ENCODE data around the gene RNF166. TPM values are rescaled to one million over a fixed set of nuclear protein-coding genes. Genes with fewer than 3 reads are reported as not detected.

The RNF166 gene
- total RNA-seq, 3 donors from 2014 or later: 28.0 to 45.7 (median 30.6) TPM

DNA sequence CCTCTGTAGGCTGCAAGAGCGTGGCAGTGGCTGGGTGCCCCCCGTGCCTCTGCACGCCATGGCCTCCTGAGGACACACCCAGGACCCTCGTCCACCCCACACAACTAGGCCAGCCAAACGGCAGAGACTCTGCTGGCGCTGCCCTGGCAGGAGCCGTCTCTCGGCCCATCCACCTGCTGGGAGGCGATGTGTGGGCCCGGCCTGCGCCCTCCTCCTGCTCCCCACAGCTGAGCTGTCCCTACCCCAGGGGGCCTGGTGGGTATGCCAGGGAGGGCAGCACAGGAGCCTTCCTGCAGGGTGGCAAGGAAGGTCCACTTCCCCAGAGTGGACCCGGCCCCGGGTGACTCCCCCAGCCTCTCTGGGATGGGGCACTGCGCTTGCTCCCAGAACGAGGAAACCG lies 7.0 kb downstream of the RNF166 start:
- peaks cover 2% of the 10 kb centered on the region for H3K36me3 Mint-ChIP-seq (ENCODE audit: insufficient read depth)
- no peaks in the 10 kb centered on the region for H3K27me3 Mint-ChIP-seq (ENCODE audit: low read depth)
- H3K4me3 Mint-ChIP-seq: no peak overlapping the region
- peaks cover 51% of the 10 kb centered on the region for H3K4me1 Mint-ChIP-seq (ENCODE audit: low read depth)
- no peaks in the 10 kb centered on the region for H3K9me3 Mint-ChIP-seq
- DNase-seq (no peak), ATAC-seq (no peak)

GRCh38 chr16:88698646-88699045 lies 7.6 kb downstream of the RNF166 start:
- no peak overlapping the region for H3K4me3 Mint-ChIP-seq
- H3K9me3 Mint-ChIP-seq: no peaks in the 10 kb centered on the region
- H3K36me3 Mint-ChIP-seq (ENCODE audit: insufficient read depth): peaks cover 2% of the 10 kb centered on the region
- no peak for DNase-seq
- H3K27me3 Mint-ChIP-seq (ENCODE audit: low read depth): no peaks in the 10 kb centered on the region
- ATAC-seq: no peak
- H3K4me1 Mint-ChIP-seq (ENCODE audit: low read depth): peaks cover 47% of the 10 kb centered on the region

DNA sequence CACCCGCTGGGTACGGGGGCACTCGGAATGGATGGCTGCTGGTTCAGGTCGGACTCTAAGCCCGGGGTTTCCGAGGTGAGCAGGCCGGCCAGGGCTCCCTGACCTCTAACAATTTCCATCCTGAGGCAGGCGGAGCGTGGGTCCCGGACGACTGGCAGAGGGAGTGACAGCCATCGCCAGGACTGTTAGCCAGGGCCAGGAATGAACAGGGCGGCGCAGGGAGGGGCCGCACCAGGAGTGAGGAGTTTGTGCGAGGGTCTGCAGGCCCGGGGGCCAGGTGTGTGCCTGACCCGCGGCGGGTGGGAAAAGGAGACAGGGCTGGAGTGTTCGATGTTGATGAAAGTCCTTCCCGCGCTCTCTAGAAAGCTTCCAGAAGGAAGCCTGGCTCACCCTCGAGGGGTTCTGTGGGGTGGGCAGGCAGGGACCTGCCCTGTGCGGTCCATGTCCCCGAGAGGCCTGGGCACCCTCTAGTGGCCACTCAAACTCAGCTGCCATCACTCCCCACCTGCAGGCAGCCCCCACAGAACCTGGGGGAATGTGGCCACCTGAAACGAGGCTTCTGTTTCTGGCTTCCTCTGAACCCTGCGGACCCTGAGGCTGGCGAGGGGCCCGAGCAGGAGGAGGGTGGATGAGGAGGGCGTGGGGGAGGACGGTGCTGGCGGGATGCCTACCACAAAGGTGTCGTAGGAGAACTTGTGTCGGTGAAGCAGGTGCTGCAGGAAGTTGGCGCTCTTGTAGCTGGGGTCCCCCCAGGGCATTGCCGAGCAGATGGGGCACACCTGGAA lies 8.2 kb downstream of the RNF166 start:
- ATAC-seq (no peak), DNase-seq (no peak)
- Mint-ChIP-seq H3K36me3 (ENCODE audit: insufficient read depth) (peaks cover 2% of the 10 kb centered on the region), H3K4me1 (ENCODE audit: low read depth) (peaks cover 43% of the 10 kb centered on the region), H3K4me3 (no peak overlapping the region), H3K9me3 (no peaks in the 10 kb centered on the region), H3K27me3 (ENCODE audit: low read depth) (no peaks in the 10 kb centered on the region)

- Mint-ChIP-seq H3K4me3 (no peak overlapping the region), H3K4me1 (ENCODE audit: low read depth) (peaks cover 43% of the 10 kb centered on the region), H3K36me3 (ENCODE audit: insufficient read depth) (peaks cover 2% of the 10 kb centered on the region), H3K9me3 (no peaks in the 10 kb centered on the region), H3K27me3 (ENCODE audit: low read depth) (no peaks in the 10 kb centered on the region)
- no peak for ATAC-seq
- DNase-seq: no peak
These were observed 8.9 kb downstream of the RNF166 start for GRCh38 chr16:88697116-88697830.

DNA sequence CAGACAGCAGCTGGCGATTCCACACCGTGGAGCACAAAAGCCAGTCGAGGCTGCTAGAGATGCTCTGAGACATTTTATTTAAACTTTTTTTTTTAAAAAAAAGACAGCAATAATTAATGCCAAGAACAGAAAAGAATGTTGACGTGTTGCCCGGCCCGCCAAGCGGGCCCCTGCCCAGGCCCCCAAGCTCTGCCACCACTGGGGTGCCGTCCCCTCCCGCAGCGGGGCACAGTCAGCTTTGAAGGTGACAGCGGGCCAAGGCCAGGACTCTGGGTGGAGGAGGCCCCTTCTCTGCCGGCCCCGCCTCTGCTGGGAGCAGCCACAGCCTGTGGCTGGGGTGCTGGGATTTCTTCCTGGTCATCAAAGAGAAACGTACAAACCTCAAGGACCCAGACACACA lies 9.8 kb downstream of the RNF166 start:
- ATAC-seq: no peak
- no peak overlapping the region for H3K4me3 Mint-ChIP-seq
- DNase-seq: no peak
- peaks cover 2% of the 10 kb centered on the region for H3K36me3 Mint-ChIP-seq (ENCODE audit: insufficient read depth)
- H3K9me3 Mint-ChIP-seq: no peaks in the 10 kb centered on the region
- peaks cover 43% of the 10 kb centered on the region for H3K4me1 Mint-ChIP-seq (ENCODE audit: low read depth)
- H3K27me3 Mint-ChIP-seq (ENCODE audit: low read depth): no peaks in the 10 kb centered on the region

- peaks cover 47% of the 10 kb centered on the region for H3K4me1 Mint-ChIP-seq (ENCODE audit: low read depth)
- H3K9me3 Mint-ChIP-seq: no peaks in the 10 kb centered on the region
- H3K4me3 Mint-ChIP-seq: no peak overlapping the region
- DNase-seq: no peak
- H3K27me3 Mint-ChIP-seq (ENCODE audit: low read depth): no peaks in the 10 kb centered on the region
- ATAC-seq: no peak
- peaks cover 2% of the 10 kb centered on the region for H3K36me3 Mint-ChIP-seq (ENCODE audit: insufficient read depth)
These were observed 10.5 kb downstream of the RNF166 start for GRCh38 chr16:88695753-88696152.

- H3K4me1 Mint-ChIP-seq (ENCODE audit: low read depth): peaks cover 50% of the 10 kb centered on the region
- no peak overlapping the region for H3K4me3 Mint-ChIP-seq
- DNase-seq (no peak), ATAC-seq (no peak)
- peaks cover 2% of the 10 kb centered on the region for H3K36me3 Mint-ChIP-seq (ENCODE audit: insufficient read depth)
- H3K9me3 Mint-ChIP-seq: no peaks in the 10 kb centered on the region
- H3K27me3 Mint-ChIP-seq (ENCODE audit: low read depth): no peaks in the 10 kb centered on the region
These were observed 11.0 kb downstream of the RNF166 start for GRCh38 chr16:88695218-88695617.

DNA sequence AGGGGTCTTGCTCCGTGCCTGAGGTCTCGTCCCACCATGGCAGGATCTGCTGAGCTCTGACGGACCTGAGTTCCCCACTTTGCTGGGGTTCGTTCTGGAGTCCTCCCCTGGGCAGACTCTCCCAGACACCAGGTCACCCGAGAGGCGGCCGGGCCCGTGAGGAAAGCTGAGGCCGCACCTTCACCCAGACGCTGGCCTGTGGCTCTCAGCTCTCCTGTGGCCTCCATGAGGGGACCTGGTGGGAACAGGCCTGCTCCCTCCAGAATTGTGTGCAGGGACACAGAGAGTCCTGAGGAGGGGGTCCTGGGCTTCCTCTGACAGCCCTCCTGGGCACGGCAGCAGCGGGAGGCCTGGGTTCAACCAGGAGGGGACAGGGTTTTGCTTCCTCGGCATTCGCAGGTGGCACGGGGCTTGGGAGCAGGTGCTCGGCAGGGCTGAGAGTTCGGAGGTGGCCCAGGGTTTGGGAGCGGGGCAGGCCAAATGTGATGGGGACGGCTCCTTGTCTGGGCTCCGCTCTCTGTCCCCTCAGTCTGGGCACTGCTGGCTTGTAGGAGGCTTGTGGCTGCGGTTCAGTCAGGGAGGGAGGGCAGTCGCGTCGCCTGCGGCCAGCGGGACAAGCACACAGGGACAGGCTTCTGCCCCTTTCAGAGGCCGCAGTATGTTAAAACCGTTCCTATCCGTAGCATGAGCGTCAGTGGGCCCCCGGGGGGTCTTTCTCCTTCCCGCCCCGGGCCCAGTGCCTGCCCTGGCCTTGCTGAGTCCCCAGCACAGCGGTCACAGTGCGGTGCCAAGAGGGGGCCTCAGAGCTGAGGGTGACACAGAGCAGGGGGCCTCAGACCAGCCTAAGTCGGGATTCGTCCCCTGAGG lies 11.8 kb downstream of the RNF166 start:
- no peaks in the 10 kb centered on the region for H3K9me3 Mint-ChIP-seq
- ATAC-seq: no peak
- no peak overlapping the region for H3K4me3 Mint-ChIP-seq
- H3K4me1 Mint-ChIP-seq (ENCODE audit: low read depth): peaks cover 47% of the 10 kb centered on the region
- no peak for DNase-seq
- peaks cover 2% of the 10 kb centered on the region for H3K36me3 Mint-ChIP-seq (ENCODE audit: insufficient read depth)
- H3K27me3 Mint-ChIP-seq (ENCODE audit: low read depth): no peaks in the 10 kb centered on the region

- Mint-ChIP-seq H3K4me3 (no peak overlapping the region), H3K4me1 (ENCODE audit: low read depth) (peaks cover 50% of the 10 kb centered on the region), H3K27me3 (ENCODE audit: low read depth) (no peaks in the 10 kb centered on the region), H3K9me3 (no peaks in the 10 kb centered on the region), H3K36me3 (ENCODE audit: insufficient read depth) (peaks cover 2% of the 10 kb centered on the region)
- DNase-seq (no peak), ATAC-seq (no peak)
These were observed 12.6 kb downstream of the RNF166 start for GRCh38 chr16:88693420-88694177.

DNA sequence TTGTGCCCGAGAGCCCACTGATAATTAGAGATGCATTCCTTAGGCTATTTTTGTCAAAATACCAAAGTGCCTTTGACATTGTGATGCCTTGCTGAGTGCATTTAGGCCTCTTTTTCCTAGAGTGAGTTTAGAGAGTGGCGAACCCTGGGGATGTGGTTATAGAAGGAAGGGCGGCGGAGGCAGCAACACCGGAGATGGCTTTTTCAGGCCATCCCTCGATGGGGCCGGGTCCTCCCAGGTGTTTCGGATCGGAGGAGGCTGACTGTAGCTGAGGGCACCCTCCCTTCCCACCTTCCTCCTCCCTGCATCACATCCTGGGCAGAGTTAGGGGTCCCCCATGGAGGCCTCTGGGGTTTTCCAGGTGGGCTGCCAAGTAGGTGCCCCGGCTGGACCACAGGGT lies 13.3 kb downstream of the RNF166 start:
- Mint-ChIP-seq H3K9me3 (no peaks in the 10 kb centered on the region), H3K4me1 (ENCODE audit: low read depth) (peaks cover 49% of the 10 kb centered on the region), H3K4me3 (no peak overlapping the region), H3K36me3 (ENCODE audit: insufficient read depth) (no peaks in the 10 kb centered on the region), H3K27me3 (ENCODE audit: low read depth) (no peaks in the 10 kb centered on the region)
- DNase-seq (no peak), ATAC-seq (no peak)

DNA sequence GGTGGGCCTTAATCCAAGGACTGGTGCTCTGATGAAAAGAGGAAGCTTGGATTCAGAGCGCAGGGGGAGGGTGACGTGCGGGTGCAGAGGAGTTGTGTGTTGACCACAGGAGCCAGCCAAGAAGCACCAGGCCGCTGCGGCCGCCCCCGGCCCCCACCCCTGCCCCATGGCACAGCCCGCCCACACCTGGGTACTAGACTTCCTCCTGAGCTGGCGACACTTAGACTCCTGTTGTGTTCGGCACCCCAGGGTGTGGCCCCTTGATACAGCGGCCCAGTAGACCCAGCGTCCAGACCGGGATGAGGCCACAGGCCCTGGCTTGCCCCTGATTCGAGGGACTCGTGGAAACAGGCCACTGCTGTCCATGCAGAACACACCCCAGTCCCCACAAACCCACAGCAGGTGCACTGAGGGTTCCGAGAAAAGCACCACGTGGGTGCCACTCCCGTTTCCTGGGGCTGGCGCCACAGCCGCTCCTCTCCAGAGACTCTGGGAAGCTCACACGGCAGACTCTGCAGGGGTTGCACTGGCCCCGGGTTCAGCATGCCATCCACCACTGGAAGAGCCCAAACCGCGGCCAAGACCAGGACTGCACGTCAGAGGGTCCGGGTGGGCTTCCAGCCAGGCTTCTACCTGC lies 14.2 kb downstream of the RNF166 start:
- Mint-ChIP-seq H3K4me3 (no peak overlapping the region), H3K9me3 (no peaks in the 10 kb centered on the region), H3K27me3 (ENCODE audit: low read depth) (no peaks in the 10 kb centered on the region), H3K4me1 (ENCODE audit: low read depth) (peaks cover 45% of the 10 kb centered on the region), H3K36me3 (ENCODE audit: insufficient read depth) (no peaks in the 10 kb centered on the region)
- ATAC-seq: peak; percentile 34 to 38
- DNase-seq: no peak

DNA sequence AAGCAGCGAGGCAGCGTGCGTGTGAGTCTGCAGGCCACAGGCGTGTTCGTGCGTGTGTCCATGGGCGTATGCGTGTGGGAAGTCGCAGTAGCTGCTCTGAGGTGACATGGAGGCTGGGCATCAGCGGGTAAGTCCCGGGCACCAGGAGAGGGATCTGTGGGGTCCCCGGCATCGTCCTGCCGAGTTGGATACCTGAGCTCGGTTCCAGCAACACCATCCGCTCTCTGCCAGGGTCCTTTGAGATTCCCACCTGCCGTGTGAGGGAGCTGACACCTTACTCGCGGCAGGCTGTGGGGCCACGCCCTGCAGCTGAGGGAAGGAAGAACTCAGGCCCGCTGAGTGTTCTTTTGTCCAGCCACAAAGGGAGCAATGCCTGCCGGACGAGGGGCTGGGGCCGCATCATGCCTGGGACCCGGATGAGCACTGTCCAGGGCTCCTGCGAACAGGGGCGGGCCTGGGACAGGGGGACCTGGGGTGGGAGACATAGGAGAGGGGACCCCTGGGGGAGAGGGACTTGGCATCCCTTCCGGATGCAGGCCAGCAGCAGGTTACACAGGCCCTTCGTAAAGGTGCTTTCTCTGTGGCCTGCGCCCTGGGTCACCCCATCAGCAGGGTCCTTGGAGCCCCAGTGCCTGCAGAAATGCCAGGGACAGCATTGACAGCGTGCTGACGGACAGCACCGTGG lies 14.9 kb downstream of the RNF166 start:
- Mint-ChIP-seq H3K4me1 (ENCODE audit: low read depth) (peaks cover 46% of the 10 kb centered on the region), H3K9me3 (no peaks in the 10 kb centered on the region), H3K27me3 (ENCODE audit: low read depth) (no peaks in the 10 kb centered on the region), H3K4me3 (no peak overlapping the region), H3K36me3 (ENCODE audit: insufficient read depth) (no peaks in the 10 kb centered on the region)
- ATAC-seq (no peak), DNase-seq (no peak)

All from activated T-cell treated with anti-CD3 and anti-CD28 coated beads, Interleukin-2, amount 50 U/mL, for 4 hours (primary cell).